Fibroblast of skin of left biceps (primary cell): Measurements from ENCODE around the gene PC.

Experiments
- DNase-seq, 2 experiments: peaks; one replicate each; pipeline ENCODE4 v3.0.0-alpha.2; 2013; ENCODE audit warnings: low read depth in 2 of 2

The PC gene

DNA sequence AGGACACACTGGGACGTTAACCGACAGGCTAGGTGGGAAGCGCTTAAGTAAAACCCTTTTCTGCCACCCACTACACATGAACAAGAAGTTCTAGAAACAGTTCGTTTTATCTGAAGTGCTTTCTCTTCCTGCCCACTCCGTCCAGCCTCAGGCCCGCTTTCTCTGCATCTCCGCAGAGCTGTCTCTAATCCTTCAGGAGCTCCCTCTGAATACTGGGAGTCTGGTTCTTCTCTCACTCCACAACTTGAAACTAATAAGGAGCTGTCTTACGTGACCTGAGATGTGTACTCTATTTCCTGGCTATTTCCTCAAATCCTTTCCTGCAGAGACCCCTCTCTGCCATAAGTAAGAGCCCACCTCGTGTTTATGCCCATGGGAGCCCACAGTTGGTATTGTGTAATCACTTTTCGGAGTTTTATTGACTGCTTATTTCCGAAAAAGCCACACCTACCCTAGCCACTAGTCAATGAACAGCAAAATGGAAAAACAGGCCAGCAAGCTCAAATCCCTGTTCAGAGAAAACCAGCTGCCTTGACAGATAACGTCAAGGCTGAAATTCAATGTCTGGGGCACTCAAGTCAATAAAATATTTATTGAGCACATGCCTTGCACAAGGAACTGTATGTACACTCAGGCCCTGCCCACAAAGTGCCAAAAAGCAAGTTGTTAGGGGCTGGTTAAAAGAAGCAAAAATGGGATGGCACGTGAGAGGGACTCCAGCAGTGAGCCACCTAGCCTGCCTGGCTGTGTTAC is 4.9 kb downstream of the PC start:
- no peak for DNase-seq

DNA sequence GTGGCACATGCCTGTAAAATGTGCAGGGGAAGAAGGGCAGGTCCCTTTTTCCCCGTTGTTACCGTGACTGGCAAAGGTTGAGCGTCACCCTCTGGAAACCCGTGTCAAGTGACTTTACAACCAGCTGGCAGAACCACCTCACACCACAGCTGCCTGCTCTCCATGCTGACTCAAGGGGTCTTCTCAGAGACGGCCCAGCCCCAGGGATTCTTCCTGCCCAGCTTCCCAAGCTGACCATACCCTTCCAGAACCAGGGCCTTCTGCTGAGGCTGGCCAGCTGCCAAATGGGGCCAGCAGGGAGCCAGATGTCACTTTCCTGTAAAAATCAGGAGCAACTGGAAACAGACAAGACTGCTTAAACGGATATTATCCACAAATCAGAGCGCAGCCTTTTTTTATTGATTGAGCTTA is 6.3 kb downstream of the PC start:
- no peak for DNase-seq

DNA sequence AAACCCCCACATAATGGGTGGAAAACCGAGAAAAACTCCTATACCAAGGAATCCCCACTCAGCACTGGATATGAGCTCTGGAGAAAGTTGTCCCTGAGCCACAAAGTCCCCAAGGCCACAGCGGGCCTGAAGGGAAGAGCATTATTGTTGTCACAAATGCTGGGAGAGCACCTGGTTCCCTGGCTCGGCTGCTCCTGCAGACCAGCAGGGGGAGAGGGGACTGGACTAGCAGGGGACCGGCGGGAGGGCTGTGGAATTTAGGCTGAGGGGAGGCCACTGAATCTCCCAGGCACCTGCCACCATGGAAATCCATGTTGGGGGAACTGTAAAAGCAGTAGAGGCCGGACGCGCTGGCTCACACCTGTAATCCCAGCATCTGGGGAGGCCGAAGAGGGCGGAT is 7.0 kb downstream of the PC start:
- DNase-seq = no peak

- DNase-seq = no peak
These were observed 8.1 kb downstream of the PC start for GRCh38 chr11:66950112-66950535.

GRCh38 chr11:66938582-66939135 is 19.5 kb downstream of the PC start:
- no peak for DNase-seq

DNA sequence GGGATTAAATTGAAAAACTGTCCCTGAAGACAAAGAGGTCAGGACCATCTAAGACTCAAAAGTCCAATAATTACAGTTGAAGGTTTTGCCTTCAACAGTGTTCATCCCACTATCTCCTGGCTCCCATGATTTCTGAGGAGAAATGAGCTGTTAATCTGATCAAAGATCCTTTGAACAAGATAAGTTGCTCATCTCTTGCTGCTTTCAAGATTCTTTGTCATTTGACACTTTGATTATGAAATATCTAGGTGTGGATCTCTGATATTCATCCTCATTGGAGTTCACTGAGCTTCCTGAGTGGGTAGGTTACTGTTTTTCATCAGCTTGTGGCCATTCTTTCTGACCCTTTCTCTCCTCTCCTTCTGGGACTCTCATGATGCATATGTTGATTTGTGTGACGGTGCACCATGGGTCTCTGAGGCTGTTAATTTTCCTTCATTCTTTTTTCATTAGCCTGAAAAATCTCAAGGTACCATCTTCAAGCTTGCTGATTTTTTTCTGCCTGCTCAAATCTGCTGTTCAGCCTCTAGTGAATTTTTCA is 20.9 kb downstream of the PC start:
- DNase-seq = no peak

- peak; percentile 85 to 87 for DNase-seq
These were observed 21.9 kb downstream of the PC start for GRCh38 chr11:66936311-66936711.

DNA sequence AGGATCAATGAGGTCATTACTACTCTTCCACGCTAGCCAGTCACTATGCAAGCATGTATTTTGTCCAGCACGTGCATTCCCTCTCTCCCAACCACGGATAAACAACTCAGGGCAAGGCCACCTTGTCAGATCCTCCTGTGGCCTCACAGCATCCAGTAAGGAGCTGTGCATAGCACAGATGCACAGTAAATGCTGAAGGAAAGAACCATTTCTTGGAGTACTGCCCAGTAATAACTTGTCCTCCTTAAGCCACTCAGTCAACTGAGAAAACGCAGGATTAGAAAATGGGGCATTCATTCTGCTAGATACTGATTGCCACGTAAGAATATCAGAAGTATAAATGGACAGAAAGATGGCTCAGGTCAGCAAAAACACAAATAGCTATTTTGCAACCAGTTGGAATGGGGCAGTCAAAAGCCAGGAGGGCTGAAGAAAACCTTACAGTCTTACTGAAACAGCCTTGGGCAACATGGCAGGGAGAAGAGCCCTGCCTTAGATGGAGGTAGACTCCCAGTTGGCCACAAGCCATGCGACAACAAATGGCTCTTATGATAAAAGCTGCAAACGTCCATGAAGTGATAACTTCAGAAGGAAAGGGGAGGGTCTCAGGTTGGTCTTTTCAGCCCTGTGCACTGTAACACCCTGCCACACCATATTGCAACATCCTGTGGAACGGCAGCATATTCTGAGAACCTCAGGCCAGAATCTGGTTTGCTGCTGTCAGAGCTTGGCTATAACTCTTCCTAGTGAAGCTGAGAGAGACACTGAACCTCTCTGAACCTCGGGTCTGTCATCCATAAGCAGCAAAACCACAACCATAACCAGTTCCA is 23.0 kb downstream of the PC start:
- peak; percentile 52 to 61 for DNase-seq

DNA sequence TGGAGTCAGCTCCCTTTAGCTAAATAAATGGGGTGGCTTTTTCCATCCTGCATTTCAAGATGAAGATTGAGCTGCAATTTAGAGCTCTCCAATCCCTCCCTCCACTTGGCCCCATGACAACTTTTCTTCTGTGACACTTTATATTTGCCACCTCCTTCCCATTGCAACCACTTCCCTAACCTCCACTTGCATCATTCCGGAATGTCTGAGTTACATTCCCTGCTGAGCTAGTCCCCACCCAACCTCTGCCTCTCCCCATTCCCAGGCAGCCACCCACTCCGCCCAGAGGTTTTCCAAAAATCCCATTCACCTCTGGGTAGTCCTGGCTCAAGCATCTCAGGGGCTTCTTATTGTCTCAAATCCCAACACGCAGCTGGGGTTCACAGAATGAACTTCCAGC is 24.7 kb downstream of the PC start:
- DNase-seq = no peak

DNA sequence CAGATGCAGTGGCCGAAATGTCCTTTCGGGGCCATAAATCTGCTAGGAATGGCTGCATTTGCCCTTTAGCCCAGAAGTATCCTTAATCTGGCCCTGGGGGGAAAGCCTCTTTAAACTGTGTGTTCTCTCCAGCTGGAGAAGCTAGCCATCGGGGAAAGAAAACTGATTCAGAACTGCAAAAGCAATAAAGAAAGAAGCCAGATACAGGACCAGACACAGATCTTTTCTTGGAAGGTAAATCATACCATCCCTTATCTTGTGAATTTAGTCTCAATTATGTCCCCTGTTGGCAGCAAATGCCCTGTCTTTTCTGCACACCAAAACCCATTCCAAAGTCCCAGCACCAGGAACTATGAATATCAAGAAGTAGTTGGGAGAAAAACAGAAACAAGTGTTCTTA is 25.6 kb downstream of the PC start:
- DNase-seq = no peak

DNA sequence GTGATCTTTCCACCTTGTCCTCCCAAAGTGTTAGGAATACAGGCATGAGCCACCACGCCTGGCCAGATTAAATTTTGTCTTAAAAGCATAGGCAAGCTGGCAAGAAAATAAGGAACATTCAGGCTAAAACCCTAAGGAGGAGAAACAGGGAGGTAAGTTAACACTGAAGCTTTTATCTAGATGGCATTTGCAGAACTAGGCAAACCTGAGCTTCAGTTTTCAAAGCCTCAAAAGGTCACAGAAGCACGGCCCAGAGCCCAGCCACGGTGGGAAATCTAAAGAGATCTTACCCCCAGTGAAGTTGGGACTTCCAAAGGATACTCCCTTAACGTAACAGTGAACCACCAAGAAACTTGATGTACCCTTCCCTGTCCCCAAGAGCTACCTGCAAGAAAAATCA is 28.4 kb downstream of the PC start:
- DNase-seq = no peak

DNA sequence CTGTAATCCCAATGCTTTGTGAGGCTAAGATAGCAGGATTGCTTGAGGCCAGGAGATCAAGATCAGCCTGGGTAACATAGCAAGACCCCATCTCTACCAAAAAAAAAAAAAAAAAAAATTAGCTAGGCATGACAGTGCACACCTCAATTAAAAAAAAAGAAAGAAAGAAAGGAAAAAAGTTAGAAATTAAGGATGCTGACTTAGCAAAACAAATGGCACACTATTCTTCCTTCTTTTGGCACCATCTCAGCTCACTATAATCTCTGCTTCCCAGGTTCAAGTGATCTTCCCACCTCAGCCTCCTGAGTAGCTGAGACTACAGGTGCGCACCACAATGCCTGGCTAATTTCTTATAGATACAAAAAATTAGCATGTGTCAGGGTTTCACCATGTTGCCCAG is 33.9 kb downstream of the PC start:
- no peak for DNase-seq

DNA sequence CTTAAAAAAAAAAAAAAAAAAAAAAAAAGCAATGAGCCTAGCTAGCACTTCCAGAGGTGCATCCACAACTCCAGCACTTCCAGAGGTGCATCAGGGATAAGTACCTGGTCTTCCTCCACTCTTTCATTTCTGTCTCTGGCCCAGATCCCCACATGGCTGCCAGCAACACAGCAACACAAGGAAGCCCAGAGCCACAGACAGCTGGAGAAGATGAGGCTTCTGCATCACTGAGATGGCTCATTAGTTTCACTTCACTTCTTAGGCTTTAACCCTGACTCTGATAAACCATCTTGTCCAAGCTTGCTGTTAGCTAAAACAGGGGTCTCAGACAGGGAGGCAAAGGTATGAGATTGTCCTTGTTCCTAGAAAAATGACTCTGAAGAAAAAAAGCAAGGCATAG is 35.6 kb downstream of the PC start:
- no peak for DNase-seq

GRCh38 chr11:66920978-66921784 is 37.0 kb downstream of the PC start:
- DNase-seq = no peak

DNA sequence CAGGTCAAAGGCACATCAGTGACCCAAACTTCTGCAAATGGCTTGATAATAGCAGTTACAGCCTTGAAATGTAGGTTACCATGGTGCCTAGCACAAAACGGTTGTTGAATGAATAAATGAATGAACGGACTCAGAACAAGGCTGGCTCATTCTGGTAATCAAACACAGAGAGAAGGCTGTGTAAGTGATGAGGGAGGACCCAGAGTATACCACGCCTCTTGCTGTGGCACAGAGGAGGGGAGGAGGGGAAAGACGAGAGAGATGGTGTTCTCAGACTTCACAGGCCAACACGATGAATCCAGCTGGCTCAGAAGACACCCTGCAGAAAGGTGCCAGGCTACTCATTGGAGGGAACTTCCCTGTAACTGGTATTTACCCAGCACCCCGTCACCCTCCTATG is 38.3 kb downstream of the PC start:
- no peak for DNase-seq

GRCh38 chr11:66918741-66919140 is 39.4 kb downstream of the PC start:
- no peak for DNase-seq

GRCh38 chr11:66915866-66916265 is 42.3 kb downstream of the PC start:
- no peak for DNase-seq

DNA sequence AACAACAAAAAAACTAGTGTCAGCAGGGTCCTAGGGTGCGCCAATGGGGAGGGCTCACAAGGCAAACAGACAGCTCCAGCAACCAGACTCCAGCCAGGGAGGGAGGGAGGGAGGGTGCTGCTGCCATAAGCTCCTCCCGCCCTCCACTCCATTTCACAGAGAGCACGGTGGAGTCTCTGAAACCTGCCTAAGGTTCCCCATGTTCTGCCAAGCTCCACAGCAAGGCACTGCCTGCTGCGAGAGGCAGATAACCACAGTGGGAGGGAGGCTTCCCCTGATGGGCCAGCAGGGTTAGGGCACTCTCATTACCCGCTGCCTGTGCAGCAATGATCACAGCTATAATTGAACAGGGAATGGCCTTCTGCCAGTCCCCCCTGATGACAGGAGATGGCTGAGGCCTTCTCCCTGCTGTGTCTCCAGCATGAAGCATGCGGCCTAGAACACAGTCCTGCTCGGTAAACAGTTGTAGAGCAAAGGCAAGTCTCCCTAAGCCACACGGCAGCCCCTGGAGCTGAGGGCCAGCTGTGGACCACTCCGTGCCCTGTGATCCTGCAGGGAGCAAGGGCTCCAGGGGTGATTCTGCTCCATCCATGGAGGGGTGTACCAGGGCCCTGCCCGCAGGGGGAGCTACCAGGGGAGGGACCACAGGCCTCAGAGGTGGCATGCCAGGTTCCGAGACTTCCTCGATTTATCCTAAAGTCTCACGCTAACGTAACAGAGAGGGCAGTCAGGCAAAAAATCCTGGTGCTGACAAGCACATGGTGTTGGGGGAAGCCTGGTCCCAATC is 42.9 kb downstream of the PC start:
- no peak for DNase-seq

DNA sequence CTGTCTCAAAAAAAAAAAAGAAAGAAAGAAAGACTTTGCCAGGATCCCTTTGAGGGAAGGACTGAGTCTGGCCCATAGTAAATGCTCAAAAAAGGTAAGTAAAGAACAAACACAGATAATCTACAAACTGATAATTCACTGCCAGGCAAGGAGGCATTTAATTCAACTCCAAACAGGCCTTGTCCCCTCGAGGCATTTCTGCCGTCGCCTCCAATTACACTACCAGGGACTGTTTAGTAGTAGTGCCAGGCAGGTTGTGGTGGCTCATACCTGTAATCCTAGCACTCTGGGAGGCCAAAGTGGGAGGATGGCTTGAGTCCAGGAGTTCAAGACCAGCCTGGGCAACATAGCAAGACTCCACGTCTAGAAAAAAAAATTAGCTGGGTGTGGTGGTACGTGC is 43.7 kb downstream of the PC start:
- no peak for DNase-seq

DNA sequence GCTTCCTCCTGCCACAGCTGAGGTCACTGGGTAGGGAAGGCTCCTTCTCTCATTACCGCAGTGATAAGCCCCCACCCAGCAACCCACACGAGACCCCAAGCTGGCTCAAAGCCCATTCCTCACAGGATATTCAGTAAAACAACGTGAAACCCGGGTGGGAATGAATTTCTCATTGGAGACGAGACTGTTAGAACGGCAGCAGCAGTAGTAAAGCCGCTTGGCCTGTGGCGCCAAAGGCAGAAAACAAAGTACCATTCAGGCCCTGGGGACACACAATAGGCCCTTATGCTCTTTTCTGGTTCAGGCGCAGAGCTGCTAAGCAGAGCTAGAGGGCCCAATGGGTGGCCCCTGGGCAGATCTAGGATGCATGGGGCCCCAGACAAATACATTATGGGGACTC is 45.3 kb downstream of the PC start:
- no peak for DNase-seq

DNA sequence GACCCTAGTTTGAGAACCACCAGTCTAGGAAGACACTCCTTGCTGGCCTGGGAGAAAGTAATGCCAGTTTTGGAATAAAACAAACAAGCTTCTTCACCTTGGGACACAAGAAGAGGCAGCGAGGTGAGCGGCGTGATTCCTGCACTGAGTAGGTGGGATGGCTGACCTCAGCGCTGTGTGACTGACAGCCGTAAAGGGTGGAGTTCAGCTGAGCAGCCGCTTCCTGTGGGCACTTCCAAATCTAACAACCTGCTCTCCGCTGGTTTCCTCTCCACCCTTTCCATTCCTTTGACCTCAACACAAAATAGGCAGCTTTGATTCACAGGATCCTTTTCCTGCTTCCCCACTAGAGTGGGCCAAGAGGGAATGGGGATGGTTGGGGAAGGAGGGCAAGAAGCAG is 45.8 kb downstream of the PC start:
- DNase-seq = no peak
